GM21737 (cell line): ENCODE results near the gene UQCC3.
A peak's percentile ranks its signal among the peaks of the same experiment; 100 is the strongest.
"Not testable (repeated sequence)": the region's sequence is repeated elsewhere in the genome, so short reads cannot be mapped to it uniquely, and the experiment has no call there.

ENCODE experiments used
- ATAC-seq: cut with Tn5 transposase; IDR thresholded peaks from one replicate; pipeline ENCODE4 v1.9.1; 2021; ENCODE audit warnings: mild to moderate bottlenecking, moderate library complexity; ENCODE audit not compliant: unreplicated experiment

Gene UQCC3

GRCh38 chr11:62665599-62666258, 5.7 kb upstream of the UQCC3 start:
- ATAC-seq, result no peak

GRCh38 chr11:62666259-62666926, 5.1 kb upstream of the UQCC3 start:
- no peak for ATAC-seq

GRCh38 chr11:62667460-62667859, 4.0 kb upstream of the UQCC3 start:
- ATAC-seq, result no peak

GRCh38 chr11:62669420-62670161, 1.9 kb upstream of the UQCC3 start:
- ATAC-seq, result no peak

- ATAC-seq, result no peak
Measured at GRCh38 chr11:62671236-62671607, 251 bp upstream of the UQCC3 start.

- no peak for ATAC-seq
Measured at GRCh38 chr11:62673196-62673525, 1.7 kb downstream of the UQCC3 start.

GRCh38 chr11:62675415-62675814, 3.9 kb downstream of the UQCC3 start:
- ATAC-seq, result not testable (repeated sequence)

- no peak for ATAC-seq
Measured at GRCh38 chr11:62676698-62677097, 5.2 kb downstream of the UQCC3 start.

- no peak for ATAC-seq
Measured at GRCh38 chr11:62677156-62677555, 5.7 kb downstream of the UQCC3 start.

GRCh38 chr11:62677714-62678113, 6.2 kb downstream of the UQCC3 start:
- ATAC-seq, result no peak

- peak; percentile 14 for ATAC-seq
Measured at GRCh38 chr11:62678433-62678769, 6.9 kb downstream of the UQCC3 start.

GRCh38 chr11:62678770-62679696, 7.6 kb downstream of the UQCC3 start, which contains the start of gene UBXN1:
TSS of gene UBXN1 (minus strand) at chr11:62679073. CDS start at chr11:62678923, 150 bp downstream.
- peak; percentile 63 for ATAC-seq

GRCh38 chr11:62680825-62681240, 9.4 kb downstream of the UQCC3 start:
- ATAC-seq, result no peak

GRCh38 chr11:62682518-62682917, 11.0 kb downstream of the UQCC3 start:
- no peak for ATAC-seq

- no peak for ATAC-seq
Measured at GRCh38 chr11:62687508-62688396, 16.3 kb downstream of the UQCC3 start.

- ATAC-seq, result no peak
Measured at GRCh38 chr11:62688491-62688890, 17.0 kb downstream of the UQCC3 start.

- no peak for ATAC-seq
Measured at GRCh38 chr11:62689421-62690183, 18.1 kb downstream of the UQCC3 start, which contains the start of gene LRRN4CL. TSS of gene LRRN4CL (minus strand) at chr11:62689530. CDS start at chr11:62688508, 1,022 bp downstream.

GRCh38 chr11:62693624-62694023, 22.2 kb downstream of the UQCC3 start:
- not testable (repeated sequence) for ATAC-seq
